Measurements from ENCODE around the gene C2CD4B.

The C2CD4B gene

GRCh38 chr15:62165104-62165792, at the start of gene C2CD4B:
TSS of gene C2CD4B (minus strand) at chr15:62165285. CDS start at chr15:62164984, 301 bp downstream.
- DNase-seq (ENCODE audit: low read depth, low spot score): no peak

DNA sequence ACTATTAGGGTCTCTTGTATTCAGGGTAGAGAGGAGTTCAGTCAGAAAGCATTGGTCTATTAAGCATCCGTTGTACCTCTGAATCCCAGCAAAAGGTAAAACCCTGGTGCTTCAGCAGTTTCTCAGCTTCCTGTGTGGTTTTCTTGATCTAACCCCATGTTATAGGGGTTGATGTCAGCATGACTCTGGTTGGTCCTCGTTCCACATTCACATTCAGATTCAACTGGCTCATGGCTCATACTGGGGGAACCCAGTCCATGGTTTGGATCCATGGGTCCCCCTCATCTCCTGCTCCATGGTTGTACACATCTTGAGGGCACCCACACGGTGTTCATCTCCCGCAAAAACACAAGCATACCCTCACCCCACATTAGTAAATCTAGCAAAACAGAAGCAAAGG, 47.7 kb upstream of the C2CD4B start:
- DNase-seq (ENCODE audit: low read depth, low spot score): no peak

GRCh38 chr15:62211348-62211747, 46.3 kb upstream of the C2CD4B start:
- no peak for DNase-seq (ENCODE audit: low read depth, low spot score)

- no peak for DNase-seq (ENCODE audit: low read depth, low spot score)
These were observed 44.7 kb upstream of the C2CD4B start for GRCh38 chr15:62209821-62210220.

GRCh38 chr15:62209322-62209721, 44.2 kb upstream of the C2CD4B start:
- DNase-seq (ENCODE audit: low read depth, low spot score): no peak

- DNase-seq (ENCODE audit: low read depth, low spot score): no peak
These were observed 43.8 kb upstream of the C2CD4B start for GRCh38 chr15:62208884-62209283.

GRCh38 chr15:62208367-62208766, 43.3 kb upstream of the C2CD4B start:
- DNase-seq (ENCODE audit: low read depth, low spot score): no peak

GRCh38 chr15:62190675-62191074, 25.6 kb upstream of the C2CD4B start:
- DNase-seq (ENCODE audit: low read depth, low spot score): no peak

DNA sequence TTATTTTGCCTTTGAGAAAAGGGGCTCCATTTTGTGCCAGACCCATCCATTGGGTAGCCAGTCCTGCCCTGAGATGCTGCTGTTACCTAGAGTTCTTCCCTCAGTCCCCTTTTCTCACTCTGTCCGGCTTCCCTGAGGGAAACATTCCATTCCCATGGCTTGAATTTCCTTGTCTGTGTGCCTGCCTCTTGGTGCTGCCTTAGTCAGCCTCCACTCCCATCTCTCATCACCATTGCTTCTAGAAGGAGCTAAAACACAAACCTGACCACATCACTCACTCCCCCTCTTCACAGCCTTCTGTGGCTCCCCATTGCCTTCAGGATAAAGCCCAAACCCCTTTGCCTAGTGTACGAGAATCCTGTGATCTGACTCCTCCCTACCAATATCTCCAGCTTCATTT, 25.2 kb upstream of the C2CD4B start:
- DNase-seq (ENCODE audit: low read depth, low spot score): no peak

DNA sequence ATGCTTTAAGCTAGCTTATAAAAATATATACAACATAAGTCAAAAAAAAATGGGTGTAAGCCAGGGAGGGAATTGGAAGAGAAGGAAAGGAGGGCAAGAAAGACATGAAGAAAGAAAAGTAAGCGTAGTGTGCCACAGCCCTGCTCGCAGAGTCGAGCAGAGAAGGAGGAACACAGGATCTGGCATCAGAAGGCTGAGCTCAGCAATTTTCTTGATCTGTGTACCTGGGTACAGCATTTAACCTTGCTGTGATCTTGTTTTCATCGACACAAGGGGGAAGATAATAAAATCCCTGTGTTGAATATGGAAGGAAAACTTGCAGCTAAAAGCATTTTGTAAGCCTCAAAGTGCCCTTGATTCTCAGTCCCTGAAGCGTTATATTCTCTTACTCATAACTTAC, 23.7 kb upstream of the C2CD4B start:
- no peak for DNase-seq (ENCODE audit: low read depth, low spot score)

GRCh38 chr15:62187910-62188309, 22.8 kb upstream of the C2CD4B start:
- no peak for DNase-seq (ENCODE audit: low read depth, low spot score)

DNA sequence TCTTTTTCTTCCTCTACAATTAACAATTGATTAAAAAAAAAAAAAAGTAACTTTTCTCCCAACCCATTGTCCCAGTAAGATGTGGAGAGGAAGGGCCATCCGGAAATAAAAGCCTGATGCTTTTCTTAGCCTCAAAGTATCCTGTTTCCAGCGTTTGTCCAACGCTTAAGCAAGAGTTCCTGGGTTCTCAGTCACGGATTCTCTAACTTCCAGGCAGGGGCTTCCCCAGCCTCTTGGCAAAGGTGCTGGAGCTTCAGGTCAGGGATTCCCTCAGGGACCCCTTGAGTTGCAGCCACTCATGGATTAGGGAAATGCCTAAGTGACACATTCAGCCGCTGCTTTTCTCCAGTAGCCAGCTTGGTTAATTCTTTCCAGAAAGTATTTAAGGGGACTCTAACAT, 22.3 kb upstream of the C2CD4B start:
- no peak for DNase-seq (ENCODE audit: low read depth, low spot score)

- DNase-seq (ENCODE audit: low read depth, low spot score): no peak
These were observed 21.5 kb upstream of the C2CD4B start for GRCh38 chr15:62186578-62186977.

GRCh38 chr15:62183130-62183529, 18.0 kb upstream of the C2CD4B start:
- no peak for DNase-seq (ENCODE audit: low read depth, low spot score)

GRCh38 chr15:62173215-62173614, 8.1 kb upstream of the C2CD4B start:
- no peak for DNase-seq (ENCODE audit: low read depth, low spot score)

DNA sequence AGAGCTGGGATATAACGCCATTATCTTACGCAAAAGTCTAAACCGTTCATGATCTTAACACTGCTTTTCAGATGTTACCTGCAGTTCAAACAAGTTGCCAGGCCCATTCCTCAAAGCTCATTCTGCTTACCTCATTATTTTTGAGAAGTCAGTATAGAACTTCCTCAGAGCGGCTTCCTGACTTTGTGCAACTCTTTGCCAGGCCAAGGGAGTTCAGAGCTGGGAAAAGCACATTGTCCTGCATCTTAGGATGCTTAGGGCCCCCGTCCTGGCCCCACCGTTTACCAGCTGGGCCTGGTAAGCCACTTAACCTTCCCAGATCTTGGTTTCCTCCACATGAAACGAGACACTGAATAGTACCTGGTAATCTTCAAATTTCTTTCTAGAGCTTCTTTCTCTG, 6.8 kb upstream of the C2CD4B start:
- no peak for DNase-seq (ENCODE audit: low read depth, low spot score)

- DNase-seq (ENCODE audit: low read depth, low spot score): no peak
These were observed 799 bp upstream of the C2CD4B start for GRCh38 chr15:62165793-62166375.

DNA sequence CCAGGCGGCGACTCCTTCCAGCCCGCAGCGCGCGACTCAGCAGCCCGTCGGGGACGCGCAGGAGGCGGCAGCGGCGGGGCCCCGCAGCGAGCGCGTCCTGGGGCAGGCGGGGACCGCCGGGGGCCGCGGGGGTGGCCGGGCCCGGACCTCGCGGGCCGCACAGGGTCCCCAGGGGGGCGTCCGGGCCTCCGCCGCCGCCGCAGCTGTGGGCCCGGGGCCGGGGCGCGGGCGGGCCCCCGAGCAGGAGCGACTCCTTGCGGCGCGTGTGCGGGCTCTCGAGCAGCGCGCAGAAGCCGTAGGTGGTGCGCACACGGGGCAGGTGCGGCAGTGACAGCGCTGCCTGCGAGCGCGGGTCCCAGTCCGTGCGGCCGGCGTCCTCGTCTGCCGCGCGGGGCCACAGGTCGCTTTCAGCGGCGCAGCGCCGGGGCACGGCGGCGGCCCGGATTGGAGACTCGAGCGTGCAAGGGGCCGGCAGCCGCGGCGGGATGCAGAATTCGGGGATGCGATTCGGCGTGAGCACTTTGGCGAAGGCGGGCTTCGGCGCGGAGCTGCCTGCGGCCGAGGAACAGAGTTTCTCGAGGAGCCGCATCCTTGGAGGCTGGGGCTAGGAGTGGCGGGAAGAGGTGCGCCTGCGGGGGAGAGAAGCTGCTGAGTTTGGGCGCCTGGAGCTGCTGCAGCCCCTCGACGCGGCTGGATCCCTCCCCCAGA, 535 bp downstream of the C2CD4B start:
- no peak for DNase-seq (ENCODE audit: low read depth, low spot score)

DNA sequence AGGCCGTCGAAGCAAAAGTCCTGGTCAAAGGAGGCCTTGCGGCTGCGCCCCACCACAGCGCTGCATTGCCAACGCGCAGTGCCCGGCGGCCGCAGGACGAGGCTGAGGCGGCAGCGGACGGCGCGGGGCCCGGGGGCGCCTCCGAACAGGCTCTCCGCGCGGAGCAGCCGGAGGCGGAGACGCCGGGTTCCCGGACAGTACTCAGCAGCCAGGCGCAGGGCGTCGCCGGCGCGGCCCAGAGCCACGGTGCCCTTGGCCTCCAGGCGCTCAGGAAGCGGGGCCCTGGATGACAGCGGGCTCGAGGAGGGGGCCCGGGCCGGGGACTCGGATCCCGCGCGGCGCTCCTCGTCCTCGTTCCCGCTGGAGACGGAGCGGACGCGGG, 1.1 kb downstream of the C2CD4B start:
- DNase-seq (ENCODE audit: low read depth, low spot score): no peak

DNA sequence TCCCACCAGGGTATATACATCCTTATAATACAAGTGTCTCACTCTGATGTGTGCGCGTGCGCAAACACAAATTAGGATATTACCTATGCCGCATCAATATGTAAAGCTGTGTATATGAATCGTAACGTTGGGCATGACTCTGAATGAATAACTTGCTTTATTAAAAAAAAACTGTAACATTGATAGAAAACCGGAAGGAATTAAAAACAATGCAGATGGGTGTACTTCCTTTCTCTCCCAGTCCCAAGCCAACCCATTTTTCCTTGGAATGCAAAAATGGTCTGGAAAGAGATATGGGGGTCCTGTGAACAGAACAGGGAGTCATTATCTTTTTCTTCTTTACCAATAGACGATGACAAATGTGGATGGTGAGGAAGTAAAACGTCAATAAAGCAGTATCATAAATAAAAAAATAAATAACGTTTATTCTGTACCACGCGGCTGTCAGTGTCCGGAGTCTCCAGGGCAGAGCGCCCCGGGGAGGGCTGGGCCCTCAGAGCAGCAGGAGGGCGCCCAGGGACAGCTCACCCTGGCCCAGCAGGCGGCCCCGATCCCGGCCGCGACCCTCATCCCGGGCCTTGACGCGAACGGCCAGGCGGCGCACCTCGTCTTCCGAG, 1.6 kb downstream of the C2CD4B start:
- DNase-seq (ENCODE audit: low read depth, low spot score): no peak

DNA sequence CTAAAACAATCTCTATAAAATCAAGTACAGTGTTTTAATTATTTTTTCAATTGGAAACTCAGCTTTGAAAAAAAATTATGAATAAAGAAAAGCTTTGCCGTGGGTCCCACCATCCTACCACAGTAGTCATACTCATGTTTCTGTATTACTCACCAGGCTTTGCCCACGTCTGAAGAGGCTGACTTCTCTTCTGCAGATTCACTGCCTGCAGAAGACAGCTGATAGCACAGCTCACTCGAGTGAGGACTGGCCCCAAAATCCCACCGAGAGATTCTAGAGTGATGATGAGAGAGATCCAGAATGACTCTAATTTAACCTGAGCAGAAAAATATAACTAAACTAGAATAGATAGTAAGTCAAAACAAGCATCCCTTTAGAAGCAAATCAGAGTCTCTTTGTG, 11.9 kb downstream of the C2CD4B start:
- no peak for DNase-seq (ENCODE audit: low read depth, low spot score)

DNA sequence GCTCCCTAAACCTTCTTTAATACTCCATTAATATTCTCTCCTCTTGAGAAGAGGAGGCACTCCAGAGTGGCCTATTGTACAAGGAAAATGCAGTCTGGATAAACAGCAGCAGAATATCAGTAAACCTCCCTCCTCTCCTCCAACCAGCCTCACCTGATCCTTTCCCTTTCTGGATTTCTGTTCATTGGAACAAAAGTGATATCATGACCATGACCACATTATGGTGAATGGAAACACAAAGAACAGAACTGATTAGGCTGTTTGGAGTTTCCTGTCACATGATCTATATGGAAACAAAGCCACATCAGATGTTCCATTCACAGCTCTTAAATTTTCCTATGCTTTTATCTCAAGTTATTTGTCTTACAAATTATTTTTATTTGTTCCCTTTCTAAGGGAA, 14.6 kb downstream of the C2CD4B start:
- no peak for DNase-seq (ENCODE audit: low read depth, low spot score)

- no peak for DNase-seq (ENCODE audit: low read depth, low spot score)
These were observed 15.4 kb downstream of the C2CD4B start for GRCh38 chr15:62149729-62150128.
